Measurements from ENCODE around the gene PLCG2.
"Not testable (repeated sequence)": the region's sequence is repeated elsewhere in the genome, so short reads cannot be mapped to it uniquely, and the experiment has no call there.

Gene PLCG2

GRCh38 chr16:81755915-81756614, 23.0 kb upstream of the PLCG2 start:
- FAIRE-seq: no peak

DNA sequence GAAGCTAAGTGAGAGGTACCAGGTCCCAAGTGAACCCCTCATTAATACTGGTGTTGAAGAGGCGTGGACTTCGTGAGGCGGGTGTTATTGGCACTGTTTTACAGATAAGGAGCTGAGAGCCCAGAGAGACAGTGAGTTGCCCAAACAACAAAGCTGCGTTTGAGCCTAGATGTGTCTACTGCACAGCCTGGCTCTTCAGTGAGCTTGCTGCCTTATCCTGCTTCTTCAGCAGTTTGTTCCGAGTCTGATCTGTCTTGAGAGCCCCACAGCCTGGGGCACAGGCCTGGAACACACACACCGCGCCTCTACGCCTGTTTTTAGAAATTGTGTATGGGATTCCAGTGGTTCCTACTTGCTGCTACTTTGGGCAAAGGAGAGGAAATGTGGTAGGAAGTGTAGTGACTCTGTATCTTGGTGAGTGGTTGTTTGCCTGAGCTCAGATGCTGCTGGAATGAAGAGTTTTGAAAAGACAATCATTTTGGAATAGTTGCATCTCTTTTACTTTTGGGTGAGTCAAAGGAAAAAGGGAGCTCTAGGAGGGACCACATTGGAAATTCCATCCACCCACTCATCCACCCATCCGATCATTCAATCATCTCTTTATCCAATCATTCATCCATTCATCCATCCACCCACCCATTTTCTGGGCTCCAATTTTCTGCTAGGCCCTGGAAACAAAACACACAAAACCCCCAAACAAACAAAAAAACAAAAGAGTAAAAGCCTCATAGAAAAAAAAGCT, 22.3 kb upstream of the PLCG2 start:
- FAIRE-seq: no peak

GRCh38 chr16:81758376-81758775, 20.7 kb upstream of the PLCG2 start:
- no peak for FAIRE-seq

DNA sequence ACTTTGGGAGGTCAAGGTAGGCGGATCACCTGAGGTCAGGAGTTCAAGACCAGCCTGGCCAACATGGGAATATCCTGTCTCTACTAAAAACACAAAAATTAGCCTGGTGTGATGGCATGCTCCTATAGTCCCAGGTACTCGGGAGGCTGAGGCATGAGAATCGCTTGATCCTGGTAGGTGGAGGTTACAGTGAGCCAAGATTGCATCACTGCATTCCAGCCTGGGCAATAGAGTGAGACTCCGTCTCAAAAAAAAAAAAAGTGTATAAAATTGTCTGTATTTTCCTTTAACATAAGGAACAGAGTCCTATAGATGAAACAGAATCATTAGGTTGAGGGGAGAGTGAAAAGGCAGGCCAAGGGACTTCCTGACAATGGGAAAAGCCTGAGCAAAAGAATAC, 16.8 kb upstream of the PLCG2 start:
- not testable (repeated sequence) for FAIRE-seq

DNA sequence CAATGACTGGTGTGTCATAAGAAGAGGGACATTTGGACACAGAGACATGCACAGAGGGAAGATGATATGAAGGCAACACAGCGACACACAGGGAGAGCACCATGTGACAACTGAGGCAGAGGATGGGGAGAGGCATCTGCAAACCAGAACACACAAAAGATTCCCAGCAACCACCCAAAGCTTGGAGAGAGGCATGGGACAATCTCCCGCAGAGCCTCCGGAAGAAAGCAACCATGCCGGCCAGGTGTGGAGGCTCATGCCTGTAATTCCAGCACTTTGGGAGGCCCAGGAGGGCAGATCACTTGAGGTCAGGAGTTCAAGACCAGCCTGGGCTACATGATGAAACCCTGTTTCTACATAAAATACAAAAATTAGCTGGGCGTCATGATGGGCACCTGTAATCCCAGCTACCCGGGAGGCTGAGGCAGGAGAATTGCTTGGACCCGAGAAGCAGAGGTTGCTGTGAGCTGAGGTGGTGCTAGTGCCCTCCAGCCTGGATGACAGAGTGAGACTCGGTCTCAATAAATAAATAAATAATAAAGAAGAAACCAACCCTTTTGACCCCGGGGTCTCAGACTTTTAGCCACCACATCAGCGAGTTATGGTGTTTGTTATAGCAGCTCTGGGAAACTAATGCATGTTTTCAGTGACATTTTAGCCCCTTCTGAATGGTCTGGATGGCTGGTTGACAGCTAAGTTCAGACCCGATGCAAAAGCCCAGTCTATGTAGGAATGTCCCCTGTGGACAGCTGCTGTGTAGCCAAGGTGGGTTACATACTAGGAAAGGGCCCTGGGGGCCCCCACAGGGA, 13.8 kb upstream of the PLCG2 start:
- no peak for FAIRE-seq

DNA sequence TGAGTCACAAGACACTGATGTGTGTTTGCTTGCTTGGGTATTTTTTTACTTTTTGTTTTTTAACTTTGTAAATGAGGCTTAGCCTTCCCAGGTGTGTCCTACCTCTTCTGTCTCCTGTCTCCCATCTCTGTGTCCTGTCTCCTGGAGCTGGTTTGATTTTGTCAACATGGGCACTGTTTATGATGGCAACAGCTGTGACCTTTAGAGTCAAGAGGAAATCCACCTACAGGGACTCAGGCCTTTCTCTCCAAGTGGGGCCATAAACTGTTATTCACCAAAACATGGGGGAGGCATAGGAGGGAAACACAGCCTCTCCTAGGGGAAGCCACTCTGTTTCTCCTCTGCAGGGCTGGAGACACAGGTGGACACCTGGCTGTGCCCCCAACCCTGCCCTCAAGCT, 13.1 kb upstream of the PLCG2 start:
- no peak for FAIRE-seq

GRCh38 chr16:81767987-81768592, 11.0 kb upstream of the PLCG2 start:
- FAIRE-seq: no peak

DNA sequence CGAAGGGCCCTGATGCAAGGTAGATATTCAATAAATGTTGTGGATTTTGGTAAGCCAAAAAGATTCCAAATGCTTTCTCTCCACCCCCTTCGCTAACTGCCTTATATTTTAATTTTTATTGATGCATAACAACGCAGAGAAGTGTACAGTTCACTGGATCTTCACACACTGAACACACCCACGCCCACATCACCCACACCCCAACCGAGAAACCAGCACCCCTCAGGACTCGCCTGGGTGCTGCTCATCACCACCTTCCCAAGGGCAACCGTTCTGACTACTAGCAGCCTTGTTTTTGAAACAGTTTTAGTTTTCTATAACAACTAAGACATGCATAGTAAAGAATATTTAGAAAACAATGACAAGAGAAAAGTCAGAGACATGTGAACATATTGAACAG, 9.1 kb upstream of the PLCG2 start:
- FAIRE-seq: no peak

DNA sequence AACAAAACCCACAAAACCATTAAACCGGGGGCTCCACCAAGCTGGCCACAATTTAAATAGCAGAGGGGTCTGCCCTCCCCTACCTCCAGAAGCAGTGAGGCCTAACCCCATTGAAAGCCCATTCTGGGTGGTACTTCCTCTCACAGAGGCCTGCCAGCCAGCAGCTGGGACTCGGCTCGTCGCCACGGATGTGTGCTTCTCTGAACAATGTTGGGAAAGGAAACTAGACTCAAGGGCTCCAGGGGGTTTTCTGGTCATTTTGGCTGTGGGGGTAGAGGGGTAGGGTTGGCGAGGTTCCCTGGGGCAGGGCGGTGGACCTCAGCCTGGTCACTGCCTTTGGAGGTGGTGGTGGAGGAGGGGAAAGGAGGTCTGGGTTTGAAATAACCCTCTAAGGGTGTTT, 4.7 kb upstream of the PLCG2 start:
- FAIRE-seq: no peak

DNA sequence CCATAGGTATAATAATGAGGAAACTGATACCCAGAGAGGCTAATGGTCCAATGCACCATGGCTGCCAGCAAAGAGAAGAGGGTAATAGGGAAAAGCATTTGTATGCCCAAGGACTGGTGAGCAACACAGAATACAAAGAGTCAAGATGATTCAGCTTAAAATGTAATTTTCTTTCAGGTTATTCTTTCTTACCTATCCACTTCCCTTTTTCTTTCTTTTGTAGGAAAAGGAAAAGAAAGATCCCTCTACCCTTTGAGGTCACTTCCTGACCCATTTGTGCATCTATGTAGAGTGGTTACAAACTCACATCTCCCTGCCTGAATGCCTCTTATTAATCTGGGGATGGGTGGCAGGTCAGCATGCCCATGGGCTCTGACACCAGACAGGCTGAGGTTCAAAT, 3.5 kb upstream of the PLCG2 start:
- FAIRE-seq: no peak

DNA sequence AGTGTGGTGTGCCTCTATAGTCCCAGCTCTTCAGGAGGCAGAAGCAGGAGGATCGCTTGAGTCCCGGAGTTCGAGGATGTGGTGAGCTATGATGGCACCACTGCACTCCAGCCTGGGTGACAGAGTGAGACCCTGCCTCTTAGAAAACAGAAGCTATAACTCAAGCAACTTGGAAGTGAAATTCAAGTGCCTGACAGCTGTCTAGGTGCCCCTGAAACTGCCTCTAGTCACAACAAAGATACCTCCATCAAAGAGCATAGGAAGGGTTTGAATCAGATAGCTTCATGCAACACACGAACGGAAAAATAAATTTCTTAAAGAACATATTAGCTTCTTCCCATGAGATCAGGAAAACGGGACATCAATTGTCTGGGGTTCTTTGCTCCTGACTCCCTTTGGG, 860 bp upstream of the PLCG2 start:
- FAIRE-seq: no peak

- FAIRE-seq: no peak
These were observed 637 bp downstream of the PLCG2 start for GRCh38 chr16:81779536-81780320.

DNA sequence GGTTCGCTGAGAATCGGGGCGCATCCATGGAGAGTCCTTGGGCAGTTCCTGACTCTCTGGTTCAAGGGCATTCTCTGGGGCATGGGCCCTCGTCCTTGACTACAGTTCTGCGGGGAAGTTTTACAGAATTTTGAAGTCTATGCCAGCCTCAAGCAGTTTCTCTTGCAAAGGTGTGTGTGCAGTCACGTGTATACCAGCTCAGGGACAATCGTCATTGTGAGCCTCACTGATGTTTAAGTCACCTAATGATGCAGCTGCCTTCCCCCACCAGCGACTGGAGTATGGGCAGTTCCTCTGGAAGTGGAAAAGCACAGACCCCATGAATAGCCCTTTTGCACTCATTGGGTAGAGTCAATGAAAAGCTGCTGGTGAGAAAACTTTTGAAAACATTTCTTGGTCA, 1.3 kb downstream of the PLCG2 start:
- no peak for FAIRE-seq

DNA sequence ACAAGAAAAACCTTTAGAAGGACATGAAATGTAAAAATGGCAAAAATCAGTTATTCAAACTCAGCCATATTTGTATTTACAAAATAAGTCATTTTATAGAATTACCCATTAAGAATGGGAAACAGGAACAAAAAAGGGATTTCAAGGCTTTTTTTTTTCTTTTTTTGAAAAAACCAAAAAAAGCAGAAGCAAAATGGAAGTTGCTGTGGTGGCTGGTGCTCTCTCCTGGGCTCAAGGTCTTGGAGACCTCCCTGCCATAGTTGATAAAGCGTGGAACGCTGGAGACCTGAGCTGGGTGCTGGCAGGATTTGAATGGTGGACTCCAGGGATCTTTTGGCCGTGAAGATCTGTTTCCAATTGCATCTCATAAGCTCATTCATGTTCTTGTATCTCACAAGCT, 3.1 kb downstream of the PLCG2 start:
- FAIRE-seq: no peak

DNA sequence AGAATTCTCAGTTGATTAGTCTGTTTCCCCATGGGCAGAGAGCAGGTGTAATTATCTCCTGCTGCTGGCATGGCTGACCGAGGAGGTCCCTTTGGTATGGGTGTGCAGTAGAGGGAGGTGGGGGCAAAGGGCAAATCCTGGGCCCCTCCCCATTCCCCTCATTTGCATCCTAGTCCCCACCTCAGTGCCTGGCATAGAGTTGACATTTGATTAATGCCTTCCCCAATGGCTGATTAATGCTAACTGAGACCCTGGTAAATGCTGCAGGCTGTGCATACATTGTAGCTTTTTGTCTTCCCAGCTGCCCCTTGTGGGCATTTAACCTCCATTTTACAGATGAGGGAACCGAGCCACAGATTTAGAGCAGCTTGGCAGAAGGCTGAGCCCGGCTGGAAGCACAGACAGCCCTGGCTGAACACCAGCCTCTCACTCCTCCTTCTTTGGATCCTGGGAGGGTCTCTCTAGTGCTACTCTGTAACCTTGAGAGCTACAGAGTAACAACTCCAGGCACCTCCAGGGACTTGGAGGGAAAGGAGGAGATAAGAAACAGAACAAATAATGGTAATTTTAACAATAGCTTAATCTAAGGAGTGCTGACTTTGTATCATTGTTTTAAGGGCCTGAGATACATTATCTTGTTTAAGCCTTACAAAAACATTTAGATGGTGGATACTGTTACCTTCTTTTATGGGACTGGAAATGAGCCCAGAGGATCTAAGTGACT, 5.1 kb downstream of the PLCG2 start:
- no peak for FAIRE-seq

DNA sequence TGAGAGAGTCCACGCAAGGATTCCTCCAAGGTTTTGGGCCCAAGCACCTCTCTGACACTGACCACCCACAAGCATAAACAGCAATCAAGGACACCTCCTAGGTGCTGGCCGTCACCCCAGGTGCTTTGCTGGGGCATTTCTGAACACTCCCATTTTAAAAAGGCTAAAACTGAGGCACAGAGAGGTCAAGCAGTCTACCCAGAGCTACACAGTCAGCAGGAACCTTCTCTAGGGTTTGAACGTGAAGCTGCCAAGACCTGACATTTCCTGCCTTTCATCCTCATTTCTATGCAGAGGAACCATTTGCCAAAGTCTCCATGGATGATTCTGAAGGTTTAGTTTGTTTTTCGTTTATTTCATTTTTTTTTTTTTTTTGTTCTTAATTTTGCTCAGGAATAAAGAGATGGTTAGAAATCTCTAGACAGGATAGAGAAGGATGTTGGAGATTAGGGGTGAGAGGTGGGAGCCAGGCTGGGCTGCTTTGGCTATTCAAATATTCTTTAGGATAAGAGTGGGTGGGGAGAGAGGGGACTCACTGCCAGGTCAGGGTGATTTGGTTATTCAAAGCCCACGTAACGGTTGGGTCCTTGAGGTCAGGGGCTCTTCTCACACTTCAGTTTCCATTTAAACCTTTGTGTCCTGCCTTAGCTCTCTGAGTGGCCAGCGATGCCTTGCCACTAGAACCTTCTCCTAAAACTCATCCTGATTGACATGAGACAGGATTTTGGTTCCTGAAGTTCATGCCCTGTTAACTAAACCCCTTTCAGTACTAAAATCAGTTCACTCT, 6.2 kb downstream of the PLCG2 start:
- no peak for FAIRE-seq

- FAIRE-seq: no peak
These were observed 7.2 kb downstream of the PLCG2 start for GRCh38 chr16:81786321-81786720.

DNA sequence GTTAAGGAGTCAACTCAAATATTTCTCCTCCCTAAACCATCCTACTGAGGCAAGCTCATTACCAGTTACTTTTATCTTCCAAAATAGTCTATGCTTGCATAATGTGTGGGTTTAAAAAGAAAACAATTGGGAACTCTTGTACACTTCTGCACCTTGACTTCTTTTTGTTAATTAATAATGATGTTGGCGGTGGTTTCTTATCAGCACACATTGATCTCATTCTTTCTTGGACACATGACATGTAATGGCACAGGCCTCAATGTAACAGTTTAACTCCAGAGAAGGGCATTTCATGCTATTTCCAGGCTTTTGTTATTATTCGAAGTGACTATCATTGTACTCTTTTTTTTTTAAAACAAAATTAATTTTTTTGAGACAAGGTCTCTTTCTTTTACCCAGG, 7.8 kb downstream of the PLCG2 start:
- no peak for FAIRE-seq

DNA sequence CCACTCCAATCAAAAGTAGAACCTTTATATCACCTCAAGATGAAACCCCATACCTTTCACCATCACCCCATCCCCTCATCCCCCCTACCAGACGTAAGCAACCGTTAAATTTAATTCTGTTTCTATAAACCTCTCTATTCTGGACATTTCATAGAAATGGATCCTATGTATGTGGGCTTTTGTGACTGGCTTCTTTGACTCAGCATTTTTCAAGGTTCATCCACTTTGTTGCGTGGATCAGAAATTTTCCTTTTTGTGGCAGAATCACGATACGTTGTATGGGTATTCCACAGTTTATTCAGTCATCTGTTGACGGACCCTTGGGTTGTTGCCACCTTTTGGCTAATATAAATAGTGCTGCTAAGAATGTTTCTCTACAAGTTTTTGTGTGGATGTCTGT, 8.6 kb downstream of the PLCG2 start:
- FAIRE-seq: no peak

- no peak for FAIRE-seq
These were observed 11.2 kb downstream of the PLCG2 start for GRCh38 chr16:81790277-81790676.
